Cortex of kidney (tissue), 1 donor: ENCODE results near the gene LCAT.
"Not testable (repeated sequence)": the region's sequence is repeated elsewhere in the genome, so short reads cannot be mapped to it uniquely, and the experiment has no call there.

ENCODE experiments used
- DNase-seq: peaks from one replicate; lab custom pipeline; 2025; lab: John Stamatoyannopoulos, UW

LCAT gene

DNA sequence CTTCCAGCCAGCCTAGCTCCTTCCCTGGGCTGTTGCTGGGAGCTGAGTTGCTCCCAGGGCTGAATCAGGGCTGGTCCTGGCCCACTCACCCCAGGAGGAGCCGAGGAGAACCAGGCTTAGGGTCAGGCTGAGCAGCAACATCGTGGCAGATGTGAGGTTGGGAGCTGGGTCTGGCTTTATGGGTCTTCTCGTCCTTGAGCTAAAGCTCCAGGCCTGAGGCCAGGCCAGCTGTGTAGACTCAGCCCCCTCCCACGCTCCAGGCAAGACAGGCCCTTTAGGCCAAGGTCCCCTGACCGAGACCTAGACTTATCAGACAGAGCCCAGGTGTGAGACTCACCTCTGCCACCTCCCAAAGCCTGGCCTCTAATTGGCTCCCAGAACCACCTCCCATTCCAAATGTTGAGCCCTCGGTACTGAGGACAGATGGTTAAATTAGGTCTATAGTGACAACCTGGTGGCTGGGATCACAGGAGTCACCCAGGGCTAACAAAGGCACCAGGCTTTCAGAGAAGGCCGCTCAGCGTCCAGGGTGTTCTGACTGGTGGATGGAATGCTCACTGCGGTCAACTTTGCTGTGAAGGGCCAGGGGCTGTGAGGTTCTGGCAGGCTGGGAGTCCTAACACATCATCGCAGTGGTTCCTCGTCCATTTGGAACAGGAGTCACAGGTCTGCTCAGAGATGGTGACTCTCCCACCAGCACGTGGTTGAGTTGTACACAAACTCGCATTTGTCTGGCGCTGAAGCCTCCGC is 12.0 kb downstream of the LCAT start, which contains the start of gene CTRL:
TSS of gene CTRL (minus strand) at position 151 of the 750 bp plus-strand sequence. CDS start at position 141, 10 bp downstream.
- DNase-seq, result no peak

DNA sequence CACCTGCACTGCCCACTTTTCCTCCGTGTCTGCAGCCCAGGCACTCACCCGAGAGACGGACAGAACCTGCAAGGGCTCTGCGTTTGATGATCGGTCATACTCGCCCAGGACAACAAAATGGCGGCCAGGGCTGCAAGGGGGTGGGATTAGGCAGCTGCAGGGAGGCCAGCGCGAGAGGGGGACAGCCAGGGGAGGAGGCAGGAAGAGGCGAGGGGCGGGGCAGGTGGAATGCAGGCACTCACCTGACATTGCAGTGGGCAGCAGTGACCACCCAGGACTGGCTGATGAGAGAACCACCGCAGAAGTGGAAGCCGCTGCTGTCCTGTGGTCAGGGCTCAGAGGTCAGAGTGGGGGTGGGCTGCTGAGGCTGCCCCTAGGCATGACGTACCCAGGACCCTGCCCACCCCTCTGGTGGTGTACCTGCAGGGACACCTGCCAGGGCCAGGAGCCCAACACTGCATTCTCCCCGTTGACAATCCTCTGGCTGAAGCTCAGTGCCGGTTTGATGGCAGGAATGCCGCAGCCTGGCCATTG is 13.2 kb downstream of the LCAT start:
- DNase-seq, result no peak

DNA sequence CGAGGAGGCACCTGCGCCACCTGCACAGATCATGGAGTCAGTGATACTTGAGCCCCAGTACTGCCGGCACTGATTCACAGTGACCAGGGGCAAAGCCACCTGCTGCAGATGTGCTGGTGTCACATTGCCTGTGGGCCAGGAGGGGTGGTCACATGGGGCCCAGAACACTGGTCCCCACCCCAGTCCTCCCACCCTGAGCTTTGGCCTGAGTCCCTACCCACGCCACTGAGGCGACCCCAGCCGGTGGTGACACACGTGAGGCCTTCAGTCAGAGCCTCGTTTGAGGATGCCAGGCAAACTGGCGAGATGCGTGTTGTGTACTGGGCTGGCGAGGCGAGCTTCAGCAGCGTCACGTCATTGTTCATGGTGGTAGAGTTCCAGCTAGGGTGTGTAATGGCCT is 13.7 kb downstream of the LCAT start:
- no peak for DNase-seq

DNA sequence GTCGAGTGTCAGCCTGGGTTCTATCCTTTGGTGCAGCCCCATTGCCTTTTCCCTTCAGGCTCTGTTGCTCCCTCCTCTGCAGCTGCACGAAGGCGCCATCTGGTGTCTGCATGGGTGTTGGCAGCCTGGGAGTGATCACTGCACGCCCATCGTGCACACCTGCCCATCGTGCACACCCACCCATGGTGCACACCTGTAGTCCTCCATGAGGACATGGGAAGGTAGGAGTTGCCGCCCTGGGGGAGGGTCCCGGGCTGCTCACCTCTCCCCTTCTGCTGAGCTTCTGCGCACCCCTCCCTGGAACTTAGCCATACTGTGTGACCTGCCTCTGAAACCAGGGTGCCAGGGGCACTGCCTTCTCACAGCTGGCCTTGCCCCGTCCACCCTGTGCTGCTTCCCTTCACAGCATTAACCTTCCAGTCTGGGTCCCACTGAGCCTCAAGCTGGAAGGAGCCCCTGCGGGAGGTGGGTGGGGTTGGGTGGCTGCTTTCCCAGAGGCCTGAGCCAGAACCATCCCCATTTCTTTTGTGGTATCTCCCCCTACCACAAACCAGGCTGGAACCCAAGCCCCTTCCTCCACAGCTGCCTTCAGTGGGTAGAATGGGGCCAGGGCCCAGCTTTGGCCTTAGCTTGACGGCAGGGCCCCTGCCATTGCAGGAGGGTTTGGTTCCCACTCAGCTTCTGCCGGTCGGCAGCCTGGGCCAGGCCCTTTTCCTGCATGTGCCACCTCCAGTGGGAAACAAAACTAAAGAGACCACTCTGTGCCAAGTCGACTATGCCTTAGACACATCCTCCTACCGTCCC is 15.2 kb downstream of the LCAT start:
- DNase-seq, result no peak

DNA sequence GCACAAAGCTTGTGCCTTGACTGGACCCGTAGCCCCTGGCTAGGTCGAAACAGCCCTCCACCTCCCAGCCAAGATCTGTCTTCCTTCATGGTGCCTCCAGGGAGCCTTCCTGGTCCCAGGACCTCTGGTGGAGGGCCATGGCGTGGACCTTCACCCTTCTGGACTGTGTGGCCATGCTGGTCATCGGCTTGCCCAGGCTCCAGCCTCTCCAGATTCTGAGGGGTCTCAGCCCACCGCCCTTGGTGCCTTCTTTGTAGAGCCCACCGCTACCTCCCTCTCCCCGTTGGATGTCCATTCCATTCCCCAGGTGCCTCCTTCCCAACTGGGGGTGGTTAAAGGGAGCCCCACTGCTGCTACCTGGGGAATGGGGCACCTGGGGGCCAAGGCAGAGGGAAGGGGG is 15.8 kb downstream of the LCAT start:
- DNase-seq, result no peak

DNA sequence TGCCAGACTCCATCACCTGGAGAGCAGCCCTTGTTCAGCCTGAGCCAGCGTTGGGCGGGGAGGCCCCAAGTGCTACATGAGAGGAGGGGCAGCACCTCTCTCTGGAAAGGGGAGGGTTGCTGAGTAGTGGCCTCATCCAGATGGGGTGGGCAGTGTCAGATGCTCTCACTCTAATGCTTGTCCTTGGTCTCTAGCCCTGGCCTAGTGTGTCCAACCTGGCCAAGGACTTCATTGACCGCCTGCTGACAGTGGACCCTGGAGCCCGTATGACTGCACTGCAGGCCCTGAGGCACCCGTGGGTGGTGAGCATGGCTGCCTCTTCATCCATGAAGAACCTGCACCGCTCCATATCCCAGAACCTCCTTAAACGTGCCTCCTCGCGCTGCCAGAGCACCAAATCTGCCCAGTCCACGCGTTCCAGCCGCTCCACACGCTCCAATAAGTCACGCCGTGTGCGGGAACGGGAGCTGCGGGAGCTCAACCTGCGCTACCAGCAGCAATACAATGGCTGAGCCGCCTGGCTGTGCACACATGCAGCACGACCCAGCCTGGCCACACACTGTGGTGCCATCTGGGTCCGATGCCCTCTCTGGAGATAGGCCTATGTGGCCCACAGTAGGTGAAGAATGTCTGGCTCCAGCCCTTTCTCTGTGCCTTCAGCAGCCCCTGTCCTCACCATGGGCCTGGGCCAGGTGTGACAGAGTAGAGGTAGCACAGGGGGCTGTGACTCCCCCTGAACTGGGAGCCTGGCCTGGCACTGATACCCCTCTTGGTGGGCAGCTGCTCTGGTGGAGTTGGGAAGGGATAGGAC is 16.6 kb downstream of the LCAT start:
- DNase-seq, result no peak

DNA sequence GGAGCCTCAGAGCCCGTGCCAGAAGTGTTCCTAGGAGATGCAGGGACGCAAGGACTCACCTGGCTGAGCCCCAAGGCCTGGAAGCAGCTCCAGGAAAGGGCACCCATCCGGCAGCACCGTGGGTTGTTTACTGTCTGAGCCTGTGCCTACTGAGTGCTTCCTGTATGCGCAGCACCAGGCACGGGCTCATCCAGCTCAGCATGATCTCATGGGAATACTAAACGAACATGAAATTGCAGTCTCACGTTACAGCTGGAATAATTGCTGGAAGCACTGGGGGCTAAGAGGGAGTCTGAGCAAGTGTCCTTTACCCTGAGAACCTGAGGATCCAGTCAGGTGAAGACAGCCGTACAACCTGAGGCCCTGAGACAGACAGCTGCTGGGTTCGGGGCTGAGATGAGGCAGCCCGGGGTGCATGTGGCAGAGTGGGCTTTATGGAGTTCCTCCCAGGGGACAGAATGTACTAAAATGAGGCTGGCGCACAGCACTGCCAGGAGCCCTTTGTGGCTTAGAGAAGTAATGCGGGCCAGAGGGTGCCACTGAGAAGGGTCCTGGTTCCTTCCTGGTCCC is 17.7 kb downstream of the LCAT start:
- no peak for DNase-seq

DNA sequence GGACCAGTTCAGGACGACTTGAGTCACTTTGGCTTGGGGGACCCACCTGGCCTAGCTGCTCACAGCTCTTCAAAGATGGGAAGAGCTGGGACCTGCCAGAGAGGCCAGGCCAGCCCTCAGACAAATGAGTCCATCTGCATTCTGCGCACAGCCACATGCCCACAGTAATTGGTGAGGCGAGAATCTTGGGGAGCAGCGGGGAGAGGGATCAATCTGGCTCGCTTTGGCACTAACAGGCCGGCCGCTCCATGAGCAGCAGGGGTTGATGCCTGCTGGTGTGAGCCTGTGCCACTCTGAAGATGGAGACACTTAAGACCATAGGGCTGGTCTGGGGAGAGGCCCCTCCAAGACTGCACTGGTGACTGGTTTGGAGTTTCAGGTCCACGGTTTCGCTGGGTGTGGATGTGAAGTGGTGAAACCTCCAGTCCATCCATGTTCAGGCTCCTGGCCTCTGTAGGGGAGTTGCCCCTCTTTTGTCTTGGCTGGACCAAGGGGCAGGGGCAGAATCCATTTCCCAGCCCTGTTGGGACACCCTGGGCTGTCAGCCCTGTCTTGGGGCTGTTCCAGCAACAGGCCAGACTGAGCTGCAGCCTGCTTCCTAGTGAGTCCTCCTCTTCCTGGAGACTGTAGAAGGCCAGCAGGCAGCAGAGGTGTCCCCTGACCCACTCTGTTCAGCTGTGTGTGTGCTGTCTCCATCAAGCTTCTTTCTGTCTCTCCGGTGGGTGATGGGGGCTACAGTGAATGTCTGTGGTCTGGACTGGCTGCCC is 19.6 kb downstream of the LCAT start:
- DNase-seq, result no peak

DNA sequence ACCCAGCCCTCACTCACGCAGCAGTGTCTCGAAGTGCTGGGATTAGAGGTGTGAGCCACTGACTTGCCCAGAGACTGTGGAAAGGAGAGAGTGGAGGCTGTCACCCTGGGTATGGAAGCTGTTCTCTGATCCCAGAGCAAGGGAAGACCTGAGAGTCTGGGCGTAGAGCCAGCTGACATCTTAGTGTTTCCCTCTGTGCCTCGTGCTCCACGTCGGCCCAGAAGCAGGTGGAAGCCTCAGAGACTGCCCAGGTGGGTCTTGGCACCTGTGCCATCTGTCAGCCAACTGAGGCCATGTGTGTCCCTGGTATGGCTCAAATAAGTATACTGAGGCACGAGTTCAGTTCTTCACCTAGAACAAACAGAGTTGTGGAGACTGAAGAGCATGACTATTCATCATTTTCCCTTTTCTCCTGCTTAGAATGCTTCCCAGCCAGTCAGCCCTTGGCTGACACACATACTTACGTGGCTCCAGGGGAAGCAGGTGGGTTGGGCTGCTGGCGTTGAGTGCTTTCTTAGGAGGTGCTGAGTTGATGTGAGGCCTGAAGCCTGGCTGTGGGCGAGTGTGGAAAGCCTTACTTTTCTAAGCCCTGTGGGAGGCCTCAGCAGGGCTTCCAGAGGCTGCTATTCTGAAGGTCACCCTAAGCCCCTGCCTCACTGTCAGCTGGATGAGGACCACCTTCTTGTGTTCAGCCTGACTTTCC is 20.4 kb downstream of the LCAT start:
- no peak for DNase-seq

DNA sequence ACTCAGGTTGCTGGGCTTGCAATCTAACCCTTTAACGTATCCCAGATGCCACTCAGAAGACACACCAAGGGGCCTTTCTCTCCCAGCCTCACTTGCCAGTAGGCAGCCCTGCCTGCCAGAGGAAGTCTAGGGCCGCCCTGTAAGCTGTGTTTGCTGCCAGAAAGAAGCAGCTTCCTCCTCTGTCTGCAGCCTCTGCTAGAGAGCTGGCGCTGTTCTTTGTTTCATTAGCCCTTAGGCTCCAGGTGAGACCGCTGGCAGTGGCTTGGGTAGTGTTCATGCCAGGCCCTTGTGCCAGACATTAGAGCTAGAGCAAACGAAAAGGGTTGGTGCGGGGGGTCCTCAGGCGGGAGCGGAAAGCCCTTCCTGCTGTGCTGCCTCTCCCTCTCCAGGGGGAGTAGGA is 21.2 kb downstream of the LCAT start:
- DNase-seq, result no peak

DNA sequence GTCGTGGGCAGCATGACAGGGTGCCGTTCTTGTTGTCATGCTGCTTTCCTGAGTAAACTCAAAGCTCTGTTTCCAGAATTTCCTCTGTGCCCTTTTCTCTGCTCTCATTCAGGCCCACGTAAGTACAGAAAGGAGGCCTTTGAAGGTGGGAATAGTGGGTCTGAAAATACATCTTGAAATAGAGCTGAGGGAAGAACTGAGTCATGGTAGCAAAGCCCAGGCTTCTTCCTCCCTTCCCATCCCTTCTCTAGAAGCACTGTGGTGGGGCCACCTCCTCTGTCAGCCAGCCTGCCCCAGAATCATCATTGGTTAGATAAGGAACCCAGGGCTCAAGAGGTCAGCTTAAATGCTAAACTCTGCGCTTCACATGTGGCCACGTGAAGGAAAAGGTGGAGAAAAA is 21.7 kb downstream of the LCAT start:
- DNase-seq, result no peak

DNA sequence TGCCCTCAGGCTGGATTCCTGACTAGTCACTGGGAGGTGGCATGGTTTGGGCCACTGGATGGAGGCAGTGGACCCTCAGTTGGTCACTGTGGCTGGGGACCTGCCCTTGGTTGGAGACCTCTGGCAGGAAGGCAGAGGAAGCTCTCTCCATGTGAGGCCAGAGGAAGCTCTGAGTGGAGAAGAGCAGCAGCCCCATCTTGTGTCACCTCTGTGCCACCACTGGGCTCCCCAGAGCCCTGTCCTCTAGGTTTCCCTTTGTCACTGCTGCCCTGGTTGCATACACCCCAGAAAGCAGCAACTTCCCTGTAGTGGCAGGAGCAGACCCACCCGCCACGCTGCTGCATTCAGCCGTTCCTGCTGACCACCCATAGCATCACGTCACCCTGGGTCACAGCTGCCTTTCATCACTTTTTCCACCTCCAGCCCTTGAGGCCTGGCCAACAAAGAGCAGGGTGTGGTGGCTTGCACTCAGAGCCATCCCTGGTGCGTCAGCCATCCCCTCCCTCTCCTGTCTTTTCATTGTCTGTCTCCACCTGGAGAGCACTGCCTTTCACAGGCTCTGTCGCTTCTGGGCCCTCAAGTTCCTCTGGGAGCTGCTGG is 24.2 kb downstream of the LCAT start:
- DNase-seq, result no peak

DNA sequence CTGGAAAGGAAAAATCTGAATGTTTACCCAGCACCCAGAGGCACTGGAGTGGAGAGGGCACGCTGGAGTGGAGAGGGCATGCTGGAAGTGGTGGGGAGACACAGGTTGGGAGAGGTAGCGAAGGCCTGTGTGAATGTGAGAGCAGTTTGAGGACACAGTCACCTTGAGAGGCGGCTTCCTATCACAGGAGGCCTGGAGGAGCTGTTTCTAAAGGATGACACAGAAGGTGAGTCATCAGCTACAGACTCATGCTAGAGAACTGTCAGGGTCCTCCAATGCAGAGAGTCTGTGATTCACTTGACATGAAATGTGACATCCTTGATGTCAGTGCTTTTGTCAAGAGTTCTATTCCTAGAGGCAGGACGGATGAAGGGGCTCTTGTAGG is 26.1 kb downstream of the LCAT start:
- DNase-seq, result no peak

DNA sequence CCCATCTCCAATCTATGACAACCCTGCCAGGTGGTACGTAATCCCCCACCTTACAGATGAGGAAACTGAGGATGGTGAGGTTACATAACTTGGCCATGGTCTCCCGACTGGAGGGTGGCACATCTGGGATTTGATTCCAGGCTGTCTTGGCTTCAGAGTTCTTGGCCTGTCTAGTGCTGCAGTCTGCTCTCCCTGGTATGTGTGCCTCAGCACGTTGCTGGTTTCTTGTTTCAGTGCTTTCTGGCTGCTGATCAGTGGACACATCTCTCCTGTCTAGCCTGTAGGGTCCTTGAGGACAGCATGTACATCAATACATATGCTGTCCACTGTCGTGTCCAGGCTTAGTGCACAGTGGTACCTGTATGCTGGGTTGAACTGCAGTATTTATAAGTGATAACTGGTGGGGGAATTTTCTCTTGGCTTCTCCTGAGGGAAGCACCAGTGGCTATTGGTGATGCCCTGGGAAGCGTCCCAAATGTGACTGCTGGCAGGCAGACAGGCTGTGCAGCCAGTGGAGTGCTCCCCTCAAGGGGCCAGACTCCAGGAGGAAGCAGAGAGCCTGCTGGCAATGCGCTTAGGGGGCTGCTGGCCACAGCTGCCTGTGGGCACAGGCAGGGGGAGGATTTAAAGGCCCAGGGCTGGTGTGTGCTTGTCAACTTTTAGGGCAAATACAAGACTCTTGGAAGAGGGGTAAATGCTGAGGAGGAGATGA is 26.6 kb downstream of the LCAT start:
- no peak for DNase-seq

DNA sequence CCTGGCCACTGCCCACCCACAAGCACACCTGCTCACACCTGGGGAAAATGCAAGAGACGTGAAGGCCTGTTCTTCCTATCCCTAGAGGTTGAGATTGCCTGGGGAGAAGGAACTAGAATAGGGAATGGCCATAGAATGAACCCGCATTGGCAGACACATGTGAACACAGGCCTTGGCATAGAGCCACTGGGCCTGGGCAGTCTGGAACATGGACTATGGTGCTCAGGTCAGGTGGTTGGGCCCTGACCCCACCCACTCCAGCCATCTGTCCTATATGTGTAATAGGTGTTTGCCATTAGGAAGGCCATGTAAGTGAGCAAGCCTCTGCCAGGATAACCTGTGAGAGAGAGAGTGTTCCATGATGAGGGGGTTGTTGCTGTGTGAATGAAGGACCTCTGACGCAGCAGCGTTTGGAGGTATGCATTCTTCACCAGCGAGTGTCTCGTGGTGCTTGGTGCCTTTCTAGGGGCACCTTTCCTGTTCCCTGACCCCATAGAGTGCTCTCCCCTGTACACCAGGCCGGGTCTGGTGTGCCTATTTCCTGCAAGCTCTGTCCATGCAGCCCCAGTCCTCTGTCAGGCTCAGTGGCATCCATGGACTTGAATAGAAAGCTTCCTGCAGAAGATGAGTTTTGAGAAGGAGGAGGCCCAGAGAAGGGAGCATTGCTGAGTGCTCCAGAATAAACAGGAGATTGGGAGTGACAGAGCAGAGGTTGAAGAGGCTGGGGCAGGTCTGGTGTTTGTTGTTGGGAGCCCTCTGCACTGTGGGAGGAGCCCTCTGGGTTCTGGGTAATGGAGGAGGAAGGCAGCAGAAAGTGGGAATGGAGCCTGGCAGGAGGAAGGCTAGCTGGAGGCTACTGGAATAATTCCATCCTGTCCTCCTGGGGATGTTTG is 27.8 kb downstream of the LCAT start:
- no peak for DNase-seq

DNA sequence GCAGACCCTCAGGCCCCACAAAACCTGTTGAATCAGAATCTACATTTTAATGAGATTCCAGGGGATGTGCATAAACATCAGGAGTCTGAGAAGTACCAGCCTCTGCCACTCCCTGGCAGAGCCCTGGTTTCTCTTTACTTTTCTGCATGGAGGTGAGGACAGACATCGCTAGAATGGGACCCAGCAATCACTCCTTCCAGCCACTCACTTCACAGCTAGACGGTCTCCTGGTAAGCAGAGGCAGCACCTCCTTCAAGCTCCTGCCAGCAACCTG is 28.5 kb downstream of the LCAT start:
- DNase-seq, result not testable (repeated sequence)

DNA sequence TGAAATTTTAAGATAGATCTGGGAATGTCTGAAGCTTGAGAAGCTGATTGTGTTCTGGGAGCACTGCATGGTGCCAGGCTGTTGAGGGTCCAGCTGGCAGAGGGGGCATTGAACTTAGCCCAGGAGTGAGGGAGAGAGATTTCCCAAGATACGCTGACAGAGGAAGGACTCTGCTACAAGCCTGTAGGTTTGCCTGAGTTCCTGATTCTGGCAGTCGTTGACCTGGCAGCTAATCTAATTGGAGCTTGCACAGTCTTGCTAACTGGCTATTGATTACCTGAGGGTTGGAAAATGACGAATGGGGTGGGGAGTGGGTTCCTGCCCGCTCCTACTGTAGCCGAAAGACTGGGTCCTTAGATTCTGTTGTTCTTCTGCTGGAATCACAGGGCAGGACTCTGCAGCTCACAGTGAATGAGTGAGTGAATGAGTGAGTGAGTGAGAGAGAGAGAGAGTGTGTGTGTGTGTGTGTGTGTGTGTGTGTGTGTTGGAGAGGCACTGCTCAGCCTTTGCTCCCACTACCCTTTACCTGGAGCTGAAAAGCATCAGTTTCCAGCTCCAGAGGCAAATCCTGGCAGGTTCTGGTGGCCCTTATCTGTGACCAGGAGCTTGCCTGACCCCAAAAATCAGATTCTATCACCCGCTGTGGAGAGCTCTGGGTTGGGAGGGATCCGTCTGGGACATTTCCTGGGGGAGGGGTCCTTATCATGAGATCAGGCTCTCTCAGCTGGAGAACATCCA is 29.0 kb downstream of the LCAT start:
- no peak for DNase-seq

DNA sequence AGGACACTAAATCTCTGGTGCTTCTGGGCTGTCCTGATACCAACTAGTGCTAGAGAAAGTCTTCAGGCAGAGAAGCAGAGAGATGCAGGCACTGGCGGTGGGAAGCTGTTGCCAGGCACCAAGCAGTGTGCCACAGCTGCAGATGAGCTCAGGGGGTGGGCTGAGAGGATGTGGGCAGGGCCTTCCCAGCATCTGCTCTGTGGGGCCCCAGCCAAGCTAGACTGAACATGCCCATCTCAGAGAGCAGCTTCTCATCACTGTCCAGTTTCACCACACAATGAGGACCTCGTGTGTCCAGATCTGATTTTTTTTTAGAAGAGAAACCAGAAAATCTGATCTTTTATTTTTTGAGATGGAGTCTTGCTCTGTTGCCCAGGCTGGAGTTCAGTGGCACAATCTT is 33.8 kb downstream of the LCAT start:
- no peak for DNase-seq
